Esophagus muscularis mucosa (tissue), 4 donors: ENCODE results near the gene RAF1.

Source experiments
- EP300 ChIP-seq: sonication (generic); formaldehyde crosslinking; IDR thresholded peaks from one replicate; pipeline ENCODE4 v1.6.1; 2017; ENCODE audit warnings: antibody characterized with exemption
- POLR2A ChIP-seq: fragments of 450-650 bp; IDR thresholded peaks from one replicate; pipeline ENCODE4 v1.6.1; 2017; ENCODE audit warnings: antibody characterized with exemption, moderate library complexity, mild to moderate bottlenecking, low read depth
- POLR2AphosphoS5 ChIP-seq, 2 donors: sonication (generic); formaldehyde crosslinking; IDR thresholded peaks; one replicate each; pipeline ENCODE4 v1.6.1; 2017; ENCODE audit warnings: antibody characterized with exemption in 2 of 2
- TF ChIP-seq, protein P1 (sequence below), 3 experiments: fragments of 200-600 bp in 2 of 3; fragments of 450-650 bp in 1 of 3; sonication (generic) in 2 of 3; IDR thresholded peaks; one replicate each; pipeline ENCODE4 v1.5.1; 2017 to 2019; ENCODE audit warnings: antibody characterized with exemption in 3 of 3, mild to moderate bottlenecking in 2 of 3, moderate library complexity in 1 of 3

DNA sequence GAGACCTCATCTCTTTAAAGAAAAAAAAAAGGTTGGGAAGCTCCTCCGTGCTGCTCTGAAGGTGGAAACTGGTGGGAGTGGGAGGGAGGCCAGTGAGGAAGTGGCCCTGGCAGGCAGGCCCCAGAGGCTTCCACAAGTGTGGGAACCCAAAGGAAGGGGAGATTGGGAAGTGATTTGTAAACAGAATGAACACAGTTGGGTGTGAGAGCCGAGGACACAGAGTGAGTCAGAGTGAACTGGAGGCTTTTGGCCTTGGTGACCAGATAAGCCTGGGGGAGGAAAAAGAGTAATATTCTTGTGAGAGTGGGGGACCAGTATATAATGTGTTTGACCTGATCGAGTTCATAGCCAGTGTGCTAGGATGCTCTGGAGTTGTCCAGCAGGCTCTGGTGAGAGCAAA is 84.0 kb downstream of the RAF1 start:
- TF ChIP-seq, protein P1, sequence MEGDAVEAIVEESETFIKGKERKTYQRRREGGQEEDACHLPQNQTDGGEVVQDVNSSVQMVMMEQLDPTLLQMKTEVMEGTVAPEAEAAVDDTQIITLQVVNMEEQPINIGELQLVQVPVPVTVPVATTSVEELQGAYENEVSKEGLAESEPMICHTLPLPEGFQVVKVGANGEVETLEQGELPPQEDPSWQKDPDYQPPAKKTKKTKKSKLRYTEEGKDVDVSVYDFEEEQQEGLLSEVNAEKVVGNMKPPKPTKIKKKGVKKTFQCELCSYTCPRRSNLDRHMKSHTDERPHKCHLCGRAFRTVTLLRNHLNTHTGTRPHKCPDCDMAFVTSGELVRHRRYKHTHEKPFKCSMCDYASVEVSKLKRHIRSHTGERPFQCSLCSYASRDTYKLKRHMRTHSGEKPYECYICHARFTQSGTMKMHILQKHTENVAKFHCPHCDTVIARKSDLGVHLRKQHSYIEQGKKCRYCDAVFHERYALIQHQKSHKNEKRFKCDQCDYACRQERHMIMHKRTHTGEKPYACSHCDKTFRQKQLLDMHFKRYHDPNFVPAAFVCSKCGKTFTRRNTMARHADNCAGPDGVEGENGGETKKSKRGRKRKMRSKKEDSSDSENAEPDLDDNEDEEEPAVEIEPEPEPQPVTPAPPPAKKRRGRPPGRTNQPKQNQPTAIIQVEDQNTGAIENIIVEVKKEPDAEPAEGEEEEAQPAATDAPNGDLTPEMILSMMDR (IDR thresholded peaks at IDR 0.05), result no peak
- TF ChIP-seq POLR2A, result no peak
- no peak for TF ChIP-seq POLR2AphosphoS5 (IDR thresholded peaks at IDR 0.05)
- no peak for TF ChIP-seq EP300
